H1 (cell line): Measurements from ENCODE around the gene CPNE4. TPM values are rescaled to one million over a fixed set of nuclear protein-coding genes. Genes with fewer than 3 reads are reported as not detected.

Experiments used
- RBBP5 ChIP-seq: IDR thresholded peaks from 2 replicates; pipeline ENCODE4 v1.7.1; 2012; ENCODE audit warnings: low read depth, mild to moderate bottlenecking, inconsistent platforms, low read length, moderate library complexity, borderline replicate concordance
- polyA plus RNA-seq, 7 experiments: library from polyadenylated mRNA; depleted of rRNA in 3 of 7; stranded (reverse) in 5 of 7; unstranded in 2 of 7; fragments of >200 nt in 5 of 7; fragments of 200-250 nt in 2 of 7; gene quantifications; 1 replicate in 5 of 7; 2 replicates in 1 of 7; 4 replicates in 1 of 7; pipeline versions ENCODE4 v1.2.1 to v1.2.3, GENCODE V29; 2011 to 2013; ENCODE audit warnings: missing spikeins in 2 of 7, mixed read lengths in 2 of 7
- total RNA-seq: library from RNA; stranded (reverse); fragmentation: NEBNext Ultra II Directional; extraction: Animal tissue kit (Norgen Biotek cat#: 25700); gene quantifications from 2 replicates; pipeline ENCODE4 v1.2.1, GENCODE V29; 2021

The CPNE4 gene
- total and polyA plus RNA-seq, 2 of the 8 experiments (the other 6 are each of a cell fraction or from before 2014, with no cell fraction given), result 0.82 to 3.8 TPM

GRCh38 chr3:131803113-131803512, 231.7 kb downstream of the CPNE4 start (continued):
- TF ChIP-seq RBBP5, result no peak
- TF ChIP-seq, all 59 proteins: peak for 0
